ENCODE measurements around the gene ASCC1.
A peak's percentile ranks its signal among the peaks of the same experiment; 100 is the strongest.

ASCC1 gene

GRCh38 chr10:72061491-72061890 is 154.6 kb downstream of the ASCC1 start:
- in situ Hi-C loops (cut with MboI; ENCODE audit: low pct_unique_long_range_greater_than_20kb, low sequenced_read_pairs, unreplicated experiment) = no loop called here
- TF ChIP-seq CTCF (IDR thresholded peaks at IDR 0.05; ENCODE audit: extremely low read depth, insufficient read depth, missing control alignments) = peak; percentile 59
- no peak for DNase-seq (ENCODE audit: low spot score)

GRCh38 chr10:72059843-72060822 is 155.9 kb downstream of the ASCC1 start:
- no peak for DNase-seq (ENCODE audit: low spot score)
- TF ChIP-seq CTCF (IDR thresholded peaks at IDR 0.05; ENCODE audit: extremely low read depth, insufficient read depth, missing control alignments) = no peak
- in situ Hi-C loops (cut with MboI; ENCODE audit: low pct_unique_long_range_greater_than_20kb, low sequenced_read_pairs, unreplicated experiment) = no loop called here

GRCh38 chr10:72058989-72059842 is 156.9 kb downstream of the ASCC1 start:
- no peak for DNase-seq (ENCODE audit: low spot score)
- in situ Hi-C loops (cut with MboI; ENCODE audit: low pct_unique_long_range_greater_than_20kb, low sequenced_read_pairs, unreplicated experiment) = no loop called here
- no peak for TF ChIP-seq CTCF (IDR thresholded peaks at IDR 0.05; ENCODE audit: extremely low read depth, insufficient read depth, missing control alignments)

GRCh38 chr10:72058347-72058898 is 157.7 kb downstream of the ASCC1 start:
- TF ChIP-seq CTCF (IDR thresholded peaks at IDR 0.05; ENCODE audit: extremely low read depth, insufficient read depth, missing control alignments) = no peak
- DNase-seq (ENCODE audit: low spot score) = no peak
- in situ Hi-C loops (cut with MboI; ENCODE audit: low pct_unique_long_range_greater_than_20kb, low sequenced_read_pairs, unreplicated experiment) = no loop called here

GRCh38 chr10:72056932-72057751 is 158.9 kb downstream of the ASCC1 start:
- no peak for DNase-seq (ENCODE audit: low spot score)
- no peak for TF ChIP-seq CTCF (IDR thresholded peaks at IDR 0.05; ENCODE audit: extremely low read depth, insufficient read depth, missing control alignments)
- in situ Hi-C loops (cut with MboI; ENCODE audit: low pct_unique_long_range_greater_than_20kb, low sequenced_read_pairs, unreplicated experiment) = no loop called here
